ENCODE data around the gene NTPCR. TPM values are rescaled to one million over a fixed set of nuclear protein-coding genes. Genes with fewer than 3 reads are reported as not detected.

The NTPCR gene
- total RNA-seq, 2 donors from 2014 or later, result 15.1 to 17.4 TPM

GRCh38 chr1:233025157-233025556, 74.7 kb downstream of the NTPCR start:
- H3K4me1 Mint-ChIP-seq, result peaks cover 38% of the 10 kb centered on the region
- H3K9me3 ChIP-seq (ENCODE audit: control insufficient read depth, low read length, poor library complexity, severe bottlenecking), result no peaks in the 10 kb centered on the region
- no peak overlapping the region for H3K4me3 Mint-ChIP-seq
- DNase-seq, result no peak
- no peaks in the 10 kb centered on the region for H3K27me3 Mint-ChIP-seq
- ATAC-seq, result no peak
- no peak overlapping the region for H3K27ac Mint-ChIP-seq
- H3K36me3 Mint-ChIP-seq (ENCODE audit: low read depth), result peaks cover 9% of the 10 kb centered on the region

- Mint-ChIP-seq H3K27ac (peak overlapping the region; percentile 83), H3K4me1 (peaks cover 35% of the 10 kb centered on the region)
- no peak for DNase-seq
These were observed 75.2 kb downstream of the NTPCR start for GRCh38 chr1:233025567-233025966.

GRCh38 chr1:233027046-233027445, 76.6 kb downstream of the NTPCR start:
- H3K27me3 Mint-ChIP-seq, result no peaks in the 10 kb centered on the region
- peaks cover 26% of the 10 kb centered on the region for H3K4me1 Mint-ChIP-seq
- peak overlapping the region; percentile 83 for H3K27ac Mint-ChIP-seq
- no peak overlapping the region for H3K4me3 Mint-ChIP-seq
- no peak for DNase-seq
- no peak for ATAC-seq
- H3K36me3 Mint-ChIP-seq (ENCODE audit: low read depth), result peaks cover 9% of the 10 kb centered on the region
- no peaks in the 10 kb centered on the region for H3K9me3 ChIP-seq (ENCODE audit: control insufficient read depth, low read length, poor library complexity, severe bottlenecking)

More at GRCh38 chr1:233025567-233025966, 75.2 kb downstream of the NTPCR start:
- Mint-ChIP-seq H3K36me3 (ENCODE audit: low read depth) (peaks cover 9% of the 10 kb centered on the region), H3K27me3 (no peaks in the 10 kb centered on the region), H3K4me3 (no peak overlapping the region)
- no peaks in the 10 kb centered on the region for H3K9me3 ChIP-seq (ENCODE audit: control insufficient read depth, low read length, poor library complexity, severe bottlenecking)
- no peak for ATAC-seq

GRCh38 chr1:233031521-233031920, 81.1 kb downstream of the NTPCR start:
- H3K36me3 Mint-ChIP-seq (ENCODE audit: low read depth), result peaks cover 3% of the 10 kb centered on the region
- peaks cover 8% of the 10 kb centered on the region for H3K4me1 Mint-ChIP-seq
- H3K27ac Mint-ChIP-seq, result no peak overlapping the region
- no peak for DNase-seq
- no peak overlapping the region for H3K4me3 Mint-ChIP-seq
- no peak for ATAC-seq
- no peaks in the 10 kb centered on the region for H3K9me3 ChIP-seq (ENCODE audit: control insufficient read depth, low read length, poor library complexity, severe bottlenecking)
- no peaks in the 10 kb centered on the region for H3K27me3 Mint-ChIP-seq

GRCh38 chr1:233032916-233033315, 82.5 kb downstream of the NTPCR start:
- no peak for ATAC-seq
- no peak for DNase-seq
- peaks cover 3% of the 10 kb centered on the region for H3K4me1 Mint-ChIP-seq
- H3K9me3 ChIP-seq (ENCODE audit: control insufficient read depth, low read length, poor library complexity, severe bottlenecking), result no peaks in the 10 kb centered on the region
- H3K36me3 Mint-ChIP-seq (ENCODE audit: low read depth), result peaks cover 2% of the 10 kb centered on the region
- no peak overlapping the region for H3K4me3 Mint-ChIP-seq
- no peak overlapping the region for H3K27ac Mint-ChIP-seq
- H3K27me3 Mint-ChIP-seq, result no peaks in the 10 kb centered on the region

GRCh38 chr1:233033361-233033760, 83.0 kb downstream of the NTPCR start:
- H3K9me3 ChIP-seq (ENCODE audit: control insufficient read depth, low read length, poor library complexity, severe bottlenecking), result no peaks in the 10 kb centered on the region
- peaks cover 3% of the 10 kb centered on the region for H3K4me1 Mint-ChIP-seq
- no peak overlapping the region for H3K4me3 Mint-ChIP-seq
- DNase-seq, result no peak
- H3K27ac Mint-ChIP-seq, result no peak overlapping the region
- peaks cover 2% of the 10 kb centered on the region for H3K36me3 Mint-ChIP-seq (ENCODE audit: low read depth)
- no peaks in the 10 kb centered on the region for H3K27me3 Mint-ChIP-seq
- no peak for ATAC-seq

Other genes starting within 250 kb of the NTPCR start
- 1 to 10 TPM; 1.3 to 1.8 TPM for gene MAP10, start 145.2 kb upstream of the NTPCR start, total RNA-seq